ENCODE data around the gene RNF220.

DNA sequence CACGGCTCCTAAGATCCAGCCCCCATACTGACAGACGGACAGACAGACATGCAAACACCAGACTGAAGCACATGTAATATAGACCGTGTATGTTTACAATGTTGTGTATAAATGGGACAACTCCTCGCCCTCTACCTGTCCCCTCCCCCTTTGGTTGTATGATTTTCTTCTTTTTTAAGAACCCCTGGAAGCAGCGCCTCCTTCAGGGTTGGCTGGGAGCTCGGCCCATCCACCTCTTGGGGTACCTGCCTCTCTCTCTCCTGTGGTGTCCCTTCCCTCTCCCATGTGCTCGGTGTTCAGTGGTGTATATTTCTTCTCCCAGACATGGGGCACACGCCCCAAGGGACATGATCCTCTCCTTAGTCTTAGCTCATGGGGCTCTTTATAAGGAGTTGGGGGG lies 246.0 kb downstream of the RNF220 start:
- TF ChIP-seq PPARA (CRISPR knock-in tag; IDR thresholded peaks at IDR 0.05; ENCODE audit: borderline replicate concordance) (no peak), ISL1 (CRISPR knock-in tag; IDR thresholded peaks at IDR 0.05) (no peak), ZNF565 (CRISPR knock-in tag; conservative IDR thresholded peaks at IDR 0.05; ENCODE audit: low read depth) (no peak), CSDC2 (CRISPR knock-in tag; IDR thresholded peaks at IDR 0.05) (no peak), ZFP3 (CRISPR knock-in tag; IDR thresholded peaks at IDR 0.05) (no peak)
- TF ChIP-seq, protein P1, sequence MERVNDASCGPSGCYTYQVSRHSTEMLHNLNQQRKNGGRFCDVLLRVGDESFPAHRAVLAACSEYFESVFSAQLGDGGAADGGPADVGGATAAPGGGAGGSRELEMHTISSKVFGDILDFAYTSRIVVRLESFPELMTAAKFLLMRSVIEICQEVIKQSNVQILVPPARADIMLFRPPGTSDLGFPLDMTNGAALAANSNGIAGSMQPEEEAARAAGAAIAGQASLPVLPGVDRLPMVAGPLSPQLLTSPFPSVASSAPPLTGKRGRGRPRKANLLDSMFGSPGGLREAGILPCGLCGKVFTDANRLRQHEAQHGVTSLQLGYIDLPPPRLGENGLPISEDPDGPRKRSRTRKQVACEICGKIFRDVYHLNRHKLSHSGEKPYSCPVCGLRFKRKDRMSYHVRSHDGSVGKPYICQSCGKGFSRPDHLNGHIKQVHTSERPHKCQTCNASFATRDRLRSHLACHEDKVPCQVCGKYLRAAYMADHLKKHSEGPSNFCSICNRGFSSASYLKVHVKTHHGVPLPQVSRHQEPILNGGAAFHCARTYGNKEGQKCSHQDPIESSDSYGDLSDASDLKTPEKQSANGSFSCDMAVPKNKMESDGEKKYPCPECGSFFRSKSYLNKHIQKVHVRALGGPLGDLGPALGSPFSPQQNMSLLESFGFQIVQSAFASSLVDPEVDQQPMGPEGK (CRISPR knock-in tag; IDR thresholded peaks at IDR 0.05; ENCODE audit: borderline replicate concordance) = no peak
- TF ChIP-seq, protein P2, sequence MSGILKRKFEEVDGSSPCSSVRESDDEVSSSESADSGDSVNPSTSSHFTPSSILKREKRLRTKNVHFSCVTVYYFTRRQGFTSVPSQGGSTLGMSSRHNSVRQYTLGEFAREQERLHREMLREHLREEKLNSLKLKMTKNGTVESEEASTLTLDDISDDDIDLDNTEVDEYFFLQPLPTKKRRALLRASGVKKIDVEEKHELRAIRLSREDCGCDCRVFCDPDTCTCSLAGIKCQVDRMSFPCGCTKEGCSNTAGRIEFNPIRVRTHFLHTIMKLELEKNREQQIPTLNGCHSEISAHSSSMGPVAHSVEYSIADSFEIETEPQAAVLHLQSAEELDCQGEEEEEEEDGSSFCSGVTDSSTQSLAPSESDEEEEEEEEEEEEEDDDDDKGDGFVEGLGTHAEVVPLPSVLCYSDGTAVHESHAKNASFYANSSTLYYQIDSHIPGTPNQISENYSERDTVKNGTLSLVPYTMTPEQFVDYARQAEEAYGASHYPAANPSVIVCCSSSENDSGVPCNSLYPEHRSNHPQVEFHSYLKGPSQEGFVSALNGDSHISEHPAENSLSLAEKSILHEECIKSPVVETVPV (CRISPR knock-in tag; IDR thresholded peaks at IDR 0.05) = no peak

All from SK-N-SH treated with all-trans-retinoic acid at 6 μM for 48 hours (cell line).